ENCODE data around the gene PDE8A. TPM values are rescaled to one million over a fixed set of nuclear protein-coding genes. Genes with fewer than 3 reads are reported as not detected.
"Not testable (repeated sequence)": the region's sequence is repeated elsewhere in the genome, so short reads cannot be mapped to it uniquely, and the experiment has no call there.

The PDE8A gene
- total RNA-seq, 1 experiment from 2014 or later, result 40.0 TPM

DNA sequence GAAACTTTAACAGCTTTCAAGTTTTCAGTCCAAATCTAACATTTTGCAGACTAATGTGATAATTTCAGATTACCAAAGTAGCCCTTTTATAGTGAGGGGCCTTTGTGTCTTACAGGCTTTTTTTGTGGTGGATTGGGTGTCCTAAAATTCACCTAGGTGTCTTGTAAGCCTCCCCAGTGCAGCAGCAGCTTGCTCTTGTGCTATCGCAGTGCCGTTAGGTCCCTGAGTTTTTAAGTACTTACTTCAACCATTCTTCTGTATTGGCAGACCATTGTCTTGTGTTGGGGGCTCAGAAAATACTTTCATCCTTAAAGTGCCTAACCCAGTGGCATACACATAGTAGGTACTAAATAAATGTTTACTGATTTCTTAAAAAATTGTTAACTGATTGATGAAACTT, 2.1 kb downstream of the PDE8A start:
- BruUV-seq (replicated peaks), result no TSS peak
- Histone ChIP-seq H3K27me3 (ENCODE audit: control insufficient read depth, insufficient read depth, low read length) (no peaks in the 10 kb centered on the region), H3K27ac (ENCODE audit: low read length) (no peak overlapping the region), H3K4me1 (ENCODE audit: control insufficient read depth, insufficient read depth, low read length) (peaks cover 30% of the 10 kb centered on the region), H3K9me3 (ENCODE audit: control insufficient read depth, insufficient read depth, low read depth, low read length) (no peaks in the 10 kb centered on the region), H3K36me3 (ENCODE audit: control insufficient read depth, insufficient read depth, low read length) (no peaks in the 10 kb centered on the region; the same call in 1 of the 2 replicates), H3K4me3 (ENCODE audit: low read depth in 2 of 2, low read length in 2 of 2) (peak overlapping the region; percentile 77 to 78; a peak in 3 of 4 replicates)
- ChIA-PET CTCF (no interaction called here), POLR2A (no interaction called here)
- ATAC-seq (no peak), DNase-seq (ENCODE audit: low read depth, low spot score) (no peak)
- TF ChIP-seq SIN3A (IDR thresholded peaks at IDR 0.05; ENCODE audit: borderline replicate concordance, insufficient read depth, low read depth, low read length) (no peak), POLR2AphosphoS5 (IDR thresholded peaks at IDR 0.05; ENCODE audit: low read depth, low read length) (no peak), TCF7L2 (IDR thresholded peaks at IDR 0.05; ENCODE audit: low read depth, low read length) (no peak)
- TF ChIP-seq, protein P1, sequence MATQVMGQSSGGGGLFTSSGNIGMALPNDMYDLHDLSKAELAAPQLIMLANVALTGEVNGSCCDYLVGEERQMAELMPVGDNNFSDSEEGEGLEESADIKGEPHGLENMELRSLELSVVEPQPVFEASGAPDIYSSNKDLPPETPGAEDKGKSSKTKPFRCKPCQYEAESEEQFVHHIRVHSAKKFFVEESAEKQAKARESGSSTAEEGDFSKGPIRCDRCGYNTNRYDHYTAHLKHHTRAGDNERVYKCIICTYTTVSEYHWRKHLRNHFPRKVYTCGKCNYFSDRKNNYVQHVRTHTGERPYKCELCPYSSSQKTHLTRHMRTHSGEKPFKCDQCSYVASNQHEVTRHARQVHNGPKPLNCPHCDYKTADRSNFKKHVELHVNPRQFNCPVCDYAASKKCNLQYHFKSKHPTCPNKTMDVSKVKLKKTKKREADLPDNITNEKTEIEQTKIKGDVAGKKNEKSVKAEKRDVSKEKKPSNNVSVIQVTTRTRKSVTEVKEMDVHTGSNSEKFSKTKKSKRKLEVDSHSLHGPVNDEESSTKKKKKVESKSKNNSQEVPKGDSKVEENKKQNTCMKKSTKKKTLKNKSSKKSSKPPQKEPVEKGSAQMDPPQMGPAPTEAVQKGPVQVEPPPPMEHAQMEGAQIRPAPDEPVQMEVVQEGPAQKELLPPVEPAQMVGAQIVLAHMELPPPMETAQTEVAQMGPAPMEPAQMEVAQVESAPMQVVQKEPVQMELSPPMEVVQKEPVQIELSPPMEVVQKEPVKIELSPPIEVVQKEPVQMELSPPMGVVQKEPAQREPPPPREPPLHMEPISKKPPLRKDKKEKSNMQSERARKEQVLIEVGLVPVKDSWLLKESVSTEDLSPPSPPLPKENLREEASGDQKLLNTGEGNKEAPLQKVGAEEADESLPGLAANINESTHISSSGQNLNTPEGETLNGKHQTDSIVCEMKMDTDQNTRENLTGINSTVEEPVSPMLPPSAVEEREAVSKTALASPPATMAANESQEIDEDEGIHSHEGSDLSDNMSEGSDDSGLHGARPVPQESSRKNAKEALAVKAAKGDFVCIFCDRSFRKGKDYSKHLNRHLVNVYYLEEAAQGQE (IDR thresholded peaks at IDR 0.05; ENCODE audit: insufficient read depth in 1 of 2, low read depth in 2 of 2, low read length in 1 of 2), result no peak
- TF ChIP-seq, protein P2, sequence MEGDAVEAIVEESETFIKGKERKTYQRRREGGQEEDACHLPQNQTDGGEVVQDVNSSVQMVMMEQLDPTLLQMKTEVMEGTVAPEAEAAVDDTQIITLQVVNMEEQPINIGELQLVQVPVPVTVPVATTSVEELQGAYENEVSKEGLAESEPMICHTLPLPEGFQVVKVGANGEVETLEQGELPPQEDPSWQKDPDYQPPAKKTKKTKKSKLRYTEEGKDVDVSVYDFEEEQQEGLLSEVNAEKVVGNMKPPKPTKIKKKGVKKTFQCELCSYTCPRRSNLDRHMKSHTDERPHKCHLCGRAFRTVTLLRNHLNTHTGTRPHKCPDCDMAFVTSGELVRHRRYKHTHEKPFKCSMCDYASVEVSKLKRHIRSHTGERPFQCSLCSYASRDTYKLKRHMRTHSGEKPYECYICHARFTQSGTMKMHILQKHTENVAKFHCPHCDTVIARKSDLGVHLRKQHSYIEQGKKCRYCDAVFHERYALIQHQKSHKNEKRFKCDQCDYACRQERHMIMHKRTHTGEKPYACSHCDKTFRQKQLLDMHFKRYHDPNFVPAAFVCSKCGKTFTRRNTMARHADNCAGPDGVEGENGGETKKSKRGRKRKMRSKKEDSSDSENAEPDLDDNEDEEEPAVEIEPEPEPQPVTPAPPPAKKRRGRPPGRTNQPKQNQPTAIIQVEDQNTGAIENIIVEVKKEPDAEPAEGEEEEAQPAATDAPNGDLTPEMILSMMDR (IDR thresholded peaks at IDR 0.05), result no peak
- in situ Hi-C loops (cut with HindIII; ENCODE audit: low pct_unique_long_range_greater_than_20kb, low sequenced_read_pairs) (no loop called here), intact Hi-C loops (cut with micrococcal nuclease; ENCODE audit: unreplicated experiment) (no loop called here)

DNA sequence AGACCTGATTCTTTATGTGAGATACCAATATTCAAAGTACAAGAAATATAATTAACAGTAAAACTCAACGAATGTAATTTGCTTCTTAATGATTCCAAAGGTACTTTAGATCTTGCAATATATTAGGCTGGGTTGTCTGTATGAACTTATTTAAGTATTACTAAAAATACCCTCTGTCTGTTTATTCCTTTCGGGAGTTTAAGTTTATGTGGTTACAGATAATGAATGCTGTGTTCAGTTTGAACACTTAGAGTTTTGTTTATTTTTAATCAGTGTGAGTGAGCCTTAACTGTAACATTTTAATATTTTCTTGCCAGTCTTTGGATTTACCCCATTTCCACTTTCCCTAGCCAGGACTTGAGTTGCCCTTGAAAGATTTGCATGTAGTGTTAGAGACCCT, 3.5 kb downstream of the PDE8A start:
- H3K4me1 ChIP-seq (ENCODE audit: control insufficient read depth, insufficient read depth, low read length), result peaks cover 20% of the 10 kb centered on the region
- ChIA-PET CTCF (no interaction called here), POLR2A (no interaction called here)
- no peak overlapping the region for H3K4me3 ChIP-seq (ENCODE audit: low read depth in 2 of 2, low read length in 2 of 2)
- ATAC-seq (no peak), DNase-seq (ENCODE audit: low read depth, low spot score) (no peak)
- in situ Hi-C loops (cut with HindIII; ENCODE audit: low pct_unique_long_range_greater_than_20kb, low sequenced_read_pairs), result no loop called here
- intact Hi-C loops (cut with micrococcal nuclease; ENCODE audit: unreplicated experiment), result no loop called here
- H3K36me3 ChIP-seq (ENCODE audit: control insufficient read depth, insufficient read depth, low read length), result no peaks in the 10 kb centered on the region; the same call in 1 of the 2 replicates
- no peak overlapping the region for H3K27ac ChIP-seq (ENCODE audit: low read length)
- no peaks in the 10 kb centered on the region for H3K9me3 ChIP-seq (ENCODE audit: control insufficient read depth, insufficient read depth, low read depth, low read length)
- H3K27me3 ChIP-seq (ENCODE audit: control insufficient read depth, insufficient read depth, low read length), result no peaks in the 10 kb centered on the region
- TF ChIP-seq TCF7L2 (IDR thresholded peaks at IDR 0.05; ENCODE audit: low read depth, low read length) (no peak), SIN3A (IDR thresholded peaks at IDR 0.05; ENCODE audit: borderline replicate concordance, insufficient read depth, low read depth, low read length) (no peak), POLR2AphosphoS5 (IDR thresholded peaks at IDR 0.05; ENCODE audit: low read depth, low read length) (no peak)
- TF ChIP-seq, protein P1 (IDR thresholded peaks at IDR 0.05; ENCODE audit: insufficient read depth in 1 of 2, low read depth in 2 of 2, low read length in 1 of 2), result no peak
- TF ChIP-seq, protein P2 (IDR thresholded peaks at IDR 0.05), result no peak
- BruUV-seq (replicated peaks), result no TSS peak

DNA sequence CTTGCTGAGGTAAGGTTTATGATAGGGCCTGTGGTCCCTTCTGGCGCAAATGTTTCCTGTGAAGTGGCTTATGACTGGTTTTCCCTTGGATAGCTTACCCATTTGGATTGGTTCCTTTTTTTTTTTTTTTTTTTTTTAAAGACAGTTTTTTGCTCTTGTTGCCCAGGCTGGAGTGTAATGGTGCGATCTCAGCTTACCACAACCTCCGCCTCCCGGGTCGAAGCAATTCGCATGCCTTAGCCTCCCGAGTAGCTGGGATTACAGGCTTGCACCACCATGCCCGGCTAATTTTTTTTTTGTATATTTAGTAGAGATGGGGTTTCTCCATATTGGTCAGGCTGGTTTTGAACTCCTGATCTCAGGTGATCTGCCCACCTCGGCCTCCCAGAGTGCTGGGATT, 5.7 kb downstream of the PDE8A start:
- BruUV-seq (replicated peaks); DNase-seq (ENCODE audit: low read depth, low spot score); H3K36me3 ChIP-seq (ENCODE audit: control insufficient read depth, insufficient read depth, low read length); H3K4me3 ChIP-seq (ENCODE audit: low read depth in 2 of 2, low read length in 2 of 2); in situ Hi-C loops (cut with HindIII; ENCODE audit: low pct_unique_long_range_greater_than_20kb, low sequenced_read_pairs); H3K9me3 ChIP-seq (ENCODE audit: control insufficient read depth, insufficient read depth, low read depth, low read length); H3K27me3 ChIP-seq (ENCODE audit: control insufficient read depth, insufficient read depth, low read length); H3K27ac ChIP-seq (ENCODE audit: low read length); intact Hi-C loops (cut with micrococcal nuclease; ENCODE audit: unreplicated experiment); ATAC-seq: not testable (repeated sequence)
- POLR2A ChIA-PET, result interaction anchor here (0.6 kb wide), 1 partner anchor 16 kb away, joined by 3 read pairs; no protein-coding TSS in a partner anchor
- CTCF ChIA-PET, result interaction anchor here (0.7 kb wide), 1 partner anchor 771 kb away, joined by 11 read pairs; no protein-coding TSS in a partner anchor
- H3K4me1 ChIP-seq (ENCODE audit: control insufficient read depth, insufficient read depth, low read length), result peaks cover 24% of the 10 kb centered on the region
